EH (cell line): ENCODE results near the gene STK11.

Experiments
- DNase-seq: peaks from one replicate; pipeline ENCODE4 v3.0.0-alpha.2; 2015; ENCODE audit warnings: low read depth

STK11 gene

DNA sequence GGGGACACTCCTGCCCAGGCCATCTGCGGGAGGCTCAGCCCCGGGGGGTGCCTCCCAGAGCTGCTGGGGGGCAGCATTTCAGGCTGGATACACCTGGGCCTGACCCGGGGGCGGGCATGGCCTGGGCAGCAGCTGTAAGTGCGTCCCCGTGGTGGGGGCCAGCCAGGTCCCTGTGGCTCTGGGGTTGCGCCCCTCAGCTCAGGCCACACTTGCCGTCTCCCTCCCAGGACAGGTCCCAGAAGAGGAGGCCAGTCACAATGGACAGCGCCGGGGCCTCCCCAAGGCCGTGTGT, 20.6 kb downstream of the STK11 start:
- DNase-seq = no peak

DNA sequence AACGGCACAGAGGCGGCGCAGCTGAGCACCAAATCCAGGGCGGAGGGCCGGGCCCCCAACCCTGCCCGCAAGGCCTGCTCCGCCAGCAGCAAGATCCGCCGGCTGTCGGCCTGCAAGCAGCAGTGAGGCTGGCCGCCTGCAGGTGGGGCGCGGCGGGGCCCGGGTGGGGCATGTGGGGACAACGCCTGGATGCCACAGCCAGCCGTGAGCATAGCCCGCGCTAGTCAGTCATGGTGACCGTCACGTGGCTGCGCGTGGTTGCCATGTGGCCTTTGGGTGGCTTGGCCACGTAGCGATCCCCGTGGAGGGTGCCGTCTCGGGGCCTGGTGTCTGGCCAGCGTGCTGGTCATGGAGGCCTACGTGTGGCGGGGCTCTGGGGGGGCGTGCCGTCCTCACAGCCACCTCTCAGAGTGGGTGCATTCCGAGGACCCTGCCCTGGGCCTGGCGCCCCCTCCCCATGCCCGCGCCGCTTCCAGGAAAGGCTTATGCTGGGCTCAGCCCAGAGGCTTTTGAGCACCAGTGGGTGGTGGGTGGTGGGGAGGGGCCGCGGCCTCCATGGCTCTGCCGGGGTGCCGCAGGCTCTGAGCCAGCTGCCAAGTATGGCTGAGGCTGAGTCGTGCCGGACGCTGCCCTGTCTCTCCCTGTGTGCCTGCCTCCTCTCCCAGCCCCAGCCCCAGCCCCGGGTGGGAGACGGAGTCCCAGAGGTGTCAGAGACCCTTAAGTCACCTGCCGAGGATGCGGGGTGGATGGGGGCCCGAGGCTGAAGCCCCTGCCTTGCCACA, 21.1 kb downstream of the STK11 start:
- no peak for DNase-seq

DNA sequence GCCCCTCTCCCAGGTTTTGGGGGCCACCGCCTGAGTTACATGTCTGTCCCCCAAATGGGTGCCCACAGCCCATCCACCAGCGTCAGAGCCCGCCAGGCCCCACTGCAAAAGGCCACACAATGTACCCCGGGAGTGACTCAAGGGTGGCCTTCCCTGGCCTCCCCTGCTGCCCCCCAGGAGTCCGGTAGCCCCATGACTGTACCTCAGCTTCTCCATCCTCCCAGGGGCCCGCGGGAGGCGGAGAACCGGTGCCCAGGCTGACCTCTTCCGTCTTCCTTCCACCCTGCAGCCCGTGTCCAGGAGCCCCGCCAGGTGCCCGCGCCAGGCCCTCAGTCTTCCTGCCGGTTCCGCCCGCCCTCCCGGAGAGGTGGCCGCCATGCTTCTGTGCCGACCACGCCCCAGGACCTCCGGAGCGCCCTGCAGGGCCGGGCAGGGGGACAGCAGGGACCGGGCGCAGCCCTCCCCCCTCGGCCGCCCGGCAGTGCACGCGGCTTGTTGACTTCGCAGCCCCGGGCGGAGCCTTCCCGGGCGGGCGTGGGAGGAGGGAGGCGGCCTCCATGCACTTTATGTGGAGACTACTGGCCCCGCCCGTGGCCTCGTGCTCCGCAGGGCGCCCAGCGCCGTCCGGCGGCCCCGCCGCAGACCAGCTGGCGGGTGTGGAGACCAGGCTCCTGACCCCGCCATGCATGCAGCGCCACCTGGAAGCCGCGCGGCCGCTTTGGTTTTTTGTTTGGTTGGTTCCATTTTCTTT, 21.9 kb downstream of the STK11 start:
- no peak for DNase-seq

DNA sequence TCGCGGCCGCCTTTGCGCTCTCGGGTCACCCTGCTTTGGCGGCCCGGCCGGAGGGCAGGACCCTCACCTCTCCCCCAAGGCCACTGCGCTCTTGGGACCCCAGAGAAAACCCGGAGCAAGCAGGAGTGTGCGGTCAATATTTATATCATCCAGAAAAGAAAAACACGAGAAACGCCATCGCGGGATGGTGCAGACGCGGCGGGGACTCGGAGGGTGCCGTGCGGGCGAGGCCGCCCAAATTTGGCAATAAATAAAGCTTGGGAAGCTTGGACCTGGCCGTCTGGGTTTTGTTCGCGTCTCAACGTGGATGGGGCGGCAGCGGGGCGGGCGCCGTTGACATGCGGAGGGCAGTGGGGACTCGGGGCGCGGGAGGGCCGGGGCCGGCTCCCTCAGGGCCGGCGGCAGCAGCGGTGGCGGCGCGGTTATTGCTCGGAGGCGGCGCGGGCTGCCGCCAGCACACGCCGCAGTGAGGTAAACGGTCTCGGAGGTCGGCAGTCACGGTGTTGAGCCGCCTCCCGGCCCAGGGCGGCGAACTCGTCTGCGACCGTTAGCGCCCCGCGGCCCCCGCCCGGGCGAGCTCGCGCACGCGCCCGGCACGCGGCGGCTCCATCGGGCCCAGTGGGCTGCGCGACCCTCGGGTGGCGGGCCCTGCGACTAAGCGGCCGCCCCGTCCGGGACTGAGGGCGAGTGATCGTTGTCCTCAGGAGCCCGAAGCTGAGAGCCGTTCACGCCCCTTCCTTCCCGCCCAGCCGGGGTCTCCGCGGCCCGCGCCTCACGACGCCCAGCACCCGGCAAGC, 22.8 kb downstream of the STK11 start:
- DNase-seq = no peak

DNA sequence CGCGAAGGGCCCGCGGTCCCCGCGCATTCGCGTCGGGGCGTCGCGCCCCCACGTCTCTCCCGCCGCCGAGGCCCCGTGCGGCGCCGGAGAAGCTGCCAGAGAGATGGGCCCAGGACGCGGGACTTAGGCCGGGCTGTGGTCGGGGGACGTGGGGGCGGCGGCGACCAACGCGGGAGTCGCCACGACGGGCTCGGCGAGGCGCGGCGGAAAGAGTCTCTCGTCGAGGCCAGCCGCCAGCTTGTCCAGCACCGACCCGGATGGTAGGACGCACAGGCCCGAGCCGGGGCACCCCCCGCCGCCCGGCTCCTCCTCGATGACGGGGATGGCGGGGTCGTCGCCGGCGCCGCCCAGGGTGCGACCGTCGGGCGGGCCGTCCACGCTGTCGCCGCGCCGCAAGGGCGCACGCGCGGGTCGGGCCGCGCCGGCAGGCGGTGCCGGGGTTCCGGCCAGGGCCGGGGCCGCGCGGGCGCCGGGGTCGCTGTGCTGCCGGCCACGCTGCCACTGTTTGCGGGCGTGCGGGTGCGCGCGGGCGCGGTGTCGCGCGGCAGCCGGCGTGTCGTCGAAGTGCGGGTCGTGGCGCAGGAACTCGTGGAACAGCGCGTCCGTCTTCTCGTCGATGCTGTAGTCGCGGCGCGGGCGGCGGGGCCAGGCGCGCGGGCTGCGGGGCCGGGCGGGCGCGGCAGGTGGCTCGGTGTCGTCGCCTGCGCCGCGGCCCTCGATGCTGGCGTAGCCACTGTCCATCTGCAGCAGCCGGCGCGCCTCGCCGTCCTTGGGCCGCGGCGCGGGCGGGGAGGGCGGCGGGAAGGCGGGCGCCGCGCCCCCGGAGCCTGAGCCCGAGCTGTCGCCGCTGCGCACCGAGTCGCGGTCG, 23.7 kb downstream of the STK11 start:
- DNase-seq = no peak

DNA sequence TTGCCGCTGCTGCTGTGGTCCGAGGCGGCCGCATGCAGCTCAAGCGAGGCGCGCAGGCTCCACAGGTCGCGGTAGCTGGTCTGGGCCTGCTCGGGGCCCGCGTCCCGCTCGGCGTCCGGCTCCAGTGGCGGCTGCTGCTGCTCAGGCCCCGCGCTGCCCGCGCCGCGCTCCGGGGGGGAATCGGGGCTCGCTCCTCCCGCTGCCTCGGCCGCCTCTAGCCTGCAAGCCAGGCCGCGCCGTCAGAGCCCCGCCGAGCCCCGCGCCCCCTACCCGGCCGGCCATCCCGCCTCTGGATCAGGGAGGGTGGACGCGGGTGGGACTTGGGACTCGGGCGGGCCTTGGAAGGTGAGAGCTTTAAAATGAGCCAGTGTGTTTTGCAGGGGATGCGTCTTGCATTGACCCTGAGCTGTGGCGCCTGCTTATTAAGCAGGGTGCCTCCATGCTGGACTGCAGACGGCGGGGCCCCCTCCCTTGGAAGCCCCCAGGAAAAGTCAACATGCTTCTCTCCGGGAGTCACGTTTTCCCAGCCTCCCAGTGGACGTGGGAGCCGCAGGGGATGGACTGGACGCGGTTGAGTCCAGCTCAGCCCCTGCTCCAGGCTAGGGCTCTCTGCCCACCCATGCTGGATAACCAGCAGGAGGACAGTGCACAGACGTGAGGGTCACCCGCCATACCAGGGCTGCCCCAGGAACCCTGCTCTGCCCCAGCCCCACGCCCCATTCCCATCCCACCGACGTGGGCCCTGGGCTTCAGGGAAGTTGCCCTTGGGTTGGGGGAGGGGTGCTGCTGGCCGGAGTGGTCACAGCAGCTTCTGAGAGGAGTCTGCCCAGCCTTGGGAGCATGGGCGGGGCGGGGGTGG, 24.6 kb downstream of the STK11 start:
- no peak for DNase-seq

DNA sequence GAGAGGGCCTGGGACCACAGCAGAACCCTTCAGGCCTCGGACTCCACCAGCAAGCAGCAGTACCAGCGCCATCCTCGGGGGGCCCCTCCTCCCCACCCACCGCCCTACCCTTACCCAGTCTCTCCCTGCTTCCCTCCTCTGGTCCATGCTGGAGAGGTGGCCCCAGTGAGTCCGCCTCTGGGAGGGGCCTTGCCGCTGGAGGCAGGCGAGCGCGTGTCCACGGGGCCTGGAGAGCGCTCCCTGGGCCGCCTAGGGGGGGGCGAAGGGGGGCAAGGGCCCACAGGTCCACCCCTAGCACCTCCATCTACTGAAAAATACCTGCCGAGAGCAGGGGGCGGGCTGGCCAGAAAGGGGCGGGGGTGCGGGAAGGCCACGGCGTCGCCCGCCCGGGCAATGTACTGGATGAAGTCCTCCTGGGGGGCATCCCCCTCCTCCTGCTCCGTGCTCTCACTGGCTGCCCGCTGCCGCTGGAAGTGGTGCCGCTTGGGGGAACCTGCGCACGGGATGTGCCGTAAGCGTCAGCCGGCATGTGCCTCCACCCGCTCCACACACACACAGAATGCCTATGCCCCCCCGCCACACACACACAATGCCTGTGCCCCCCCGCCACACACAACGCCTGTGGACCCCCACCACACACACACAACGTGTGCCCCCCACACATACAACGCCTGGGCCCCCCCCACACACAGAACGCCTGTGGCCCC, 25.4 kb downstream of the STK11 start:
- DNase-seq = no peak

DNA sequence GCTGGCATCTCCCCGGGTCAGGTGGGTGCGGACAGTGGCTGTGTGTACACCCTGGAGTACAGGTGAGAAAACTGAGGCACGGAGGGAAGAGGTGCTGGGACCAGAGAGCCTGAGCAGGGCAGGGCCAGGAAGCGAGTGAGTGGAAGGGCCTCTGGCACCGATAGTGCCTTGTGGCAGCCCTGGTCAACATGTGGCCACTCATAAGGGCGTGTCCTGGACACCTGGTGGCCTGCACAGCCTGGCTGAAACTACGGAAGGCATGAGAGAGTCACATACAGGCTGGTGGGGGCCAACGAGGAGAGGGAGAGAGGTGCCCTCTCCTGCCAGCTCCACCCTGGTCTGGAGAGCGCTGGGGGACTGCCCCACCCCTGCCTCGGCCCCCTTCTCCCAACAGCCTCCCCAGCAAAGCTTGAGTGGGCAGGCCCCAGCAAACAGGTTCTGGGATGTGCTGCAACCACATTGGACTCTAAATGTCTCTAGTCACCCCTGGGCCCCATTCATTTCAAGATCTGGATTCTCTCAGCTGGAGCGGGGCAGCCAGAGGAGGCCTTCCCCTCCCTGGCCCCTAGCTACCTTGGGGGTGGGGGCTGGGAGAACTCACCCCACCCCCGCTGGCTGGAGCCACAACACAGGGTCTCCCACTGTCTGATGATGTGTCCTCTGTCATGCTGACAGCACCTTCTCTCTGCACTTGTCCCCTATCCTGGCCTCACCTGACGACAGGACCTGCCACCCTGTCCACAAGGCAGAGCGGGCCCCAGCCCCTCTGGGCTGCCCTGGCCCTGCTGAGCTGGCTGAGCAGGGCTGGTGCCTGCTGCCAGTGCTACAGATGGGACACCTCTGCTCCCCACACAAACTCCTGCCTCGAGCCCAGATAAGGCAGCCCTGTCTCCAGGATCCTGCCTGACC, 26.4 kb downstream of the STK11 start:
- no peak for DNase-seq

DNA sequence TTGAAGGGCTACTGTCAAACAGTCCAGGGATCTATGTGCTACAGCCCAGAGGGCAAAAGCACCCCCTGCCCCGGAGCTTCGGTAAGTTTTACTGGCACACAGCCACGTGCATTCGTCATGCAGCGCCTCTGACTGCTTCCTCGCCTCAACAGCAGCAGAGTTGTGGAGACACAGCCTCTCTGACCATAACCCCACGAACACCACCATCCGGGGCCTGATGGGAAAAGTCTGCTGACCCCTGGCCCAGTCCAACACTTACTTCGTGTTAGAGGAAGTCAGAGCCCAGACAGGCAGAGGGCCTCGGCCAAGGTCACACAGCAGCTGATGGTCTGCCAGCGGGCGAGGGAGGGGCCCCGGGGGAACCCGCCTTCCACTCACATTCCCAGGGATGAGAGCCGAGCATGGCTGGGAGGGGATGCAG, 27.1 kb downstream of the STK11 start:
- peak; percentile 31 for DNase-seq

DNA sequence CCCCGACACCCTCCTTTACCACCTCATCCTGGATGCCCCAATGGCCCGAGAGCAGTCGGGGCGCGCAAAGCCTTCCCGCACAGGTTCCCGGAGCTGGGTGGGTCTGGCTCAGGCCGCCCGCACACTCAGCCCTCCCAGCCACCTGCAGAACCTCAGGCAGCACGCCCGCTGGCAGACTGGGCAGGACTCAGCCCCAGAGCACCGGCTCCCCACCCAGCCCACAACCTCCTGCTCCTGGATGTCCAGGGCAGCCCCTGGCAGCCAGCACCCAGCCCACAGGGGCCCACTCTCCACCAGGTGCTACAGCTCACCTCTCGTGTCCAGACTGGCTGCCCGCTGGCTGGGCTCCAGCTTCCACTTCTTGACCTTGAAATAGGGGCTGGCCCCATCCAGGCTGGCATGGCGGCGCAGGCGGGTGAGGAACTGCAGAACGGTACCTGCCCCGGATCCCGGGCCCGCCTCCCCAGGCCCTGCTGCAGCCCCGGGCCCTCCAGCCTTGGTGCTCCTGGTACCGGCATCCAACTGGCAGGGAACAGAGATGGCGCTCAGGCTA, 27.6 kb downstream of the STK11 start:
- DNase-seq = no peak

DNA sequence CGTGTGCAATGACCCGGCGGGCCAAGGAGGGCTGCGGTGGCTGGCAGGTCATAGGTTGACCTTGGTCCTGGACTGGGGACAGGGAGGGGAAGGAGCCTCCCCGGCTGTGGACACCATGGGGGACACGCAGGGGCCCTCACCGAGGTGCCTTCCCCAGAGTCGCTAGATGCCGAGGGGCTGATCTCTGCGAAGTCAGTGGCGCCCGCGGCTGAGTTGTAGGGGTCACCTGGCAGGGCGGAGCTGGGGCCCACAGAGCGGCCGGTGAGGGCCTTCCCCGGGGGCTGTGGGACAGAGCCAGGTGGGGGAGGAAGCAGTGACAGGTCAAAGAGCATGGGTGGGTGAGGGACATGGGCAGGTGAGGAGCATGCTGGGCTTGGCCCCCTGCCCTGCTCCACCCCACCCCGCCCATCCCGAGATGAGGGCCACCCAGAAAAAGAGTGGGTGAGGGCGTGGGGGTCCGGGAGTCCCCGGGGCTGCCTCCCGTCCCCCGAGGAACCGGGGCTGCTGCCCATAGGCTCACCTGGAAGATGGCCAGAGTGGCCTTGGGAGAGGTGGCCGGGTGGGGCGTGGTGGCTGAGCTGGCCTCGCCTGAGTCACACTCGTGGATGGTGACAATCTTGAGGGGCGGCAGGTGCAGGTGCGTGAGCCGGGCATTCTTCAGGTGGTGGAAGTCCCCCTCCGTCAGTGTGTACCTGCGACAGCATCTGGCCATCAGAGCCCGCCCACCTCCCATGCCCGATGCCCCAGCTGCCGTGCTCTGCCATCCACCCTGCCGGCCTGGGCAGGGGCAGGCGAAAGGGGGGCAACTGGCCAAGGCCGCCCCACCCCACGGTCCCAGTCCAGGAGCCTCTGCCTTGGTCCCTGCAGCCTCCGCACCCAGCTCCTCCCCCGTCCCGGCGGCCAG, 28.7 kb downstream of the STK11 start:
- DNase-seq = no peak

DNA sequence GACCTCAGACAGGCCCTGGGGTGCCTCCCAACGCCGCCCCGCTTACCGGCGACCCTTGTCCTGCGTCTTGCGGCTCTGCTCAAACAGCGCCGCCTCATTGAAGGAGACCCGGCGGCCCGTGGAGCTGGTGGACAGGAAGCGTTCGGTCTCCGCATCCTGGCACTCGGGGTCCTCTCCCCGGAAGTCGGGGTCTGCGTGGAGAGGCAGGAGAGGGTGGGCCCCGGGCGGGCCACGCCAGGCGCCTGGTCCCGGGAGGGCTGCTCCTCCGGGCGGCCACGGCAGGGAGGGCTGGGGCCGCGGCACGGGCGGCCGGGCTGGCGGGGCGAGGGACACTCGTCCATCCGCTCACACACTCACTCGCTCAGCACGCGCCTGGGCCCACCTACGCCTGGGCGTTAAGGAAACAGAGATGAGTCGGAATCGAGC, 29.4 kb downstream of the STK11 start:
- DNase-seq = no peak

DNA sequence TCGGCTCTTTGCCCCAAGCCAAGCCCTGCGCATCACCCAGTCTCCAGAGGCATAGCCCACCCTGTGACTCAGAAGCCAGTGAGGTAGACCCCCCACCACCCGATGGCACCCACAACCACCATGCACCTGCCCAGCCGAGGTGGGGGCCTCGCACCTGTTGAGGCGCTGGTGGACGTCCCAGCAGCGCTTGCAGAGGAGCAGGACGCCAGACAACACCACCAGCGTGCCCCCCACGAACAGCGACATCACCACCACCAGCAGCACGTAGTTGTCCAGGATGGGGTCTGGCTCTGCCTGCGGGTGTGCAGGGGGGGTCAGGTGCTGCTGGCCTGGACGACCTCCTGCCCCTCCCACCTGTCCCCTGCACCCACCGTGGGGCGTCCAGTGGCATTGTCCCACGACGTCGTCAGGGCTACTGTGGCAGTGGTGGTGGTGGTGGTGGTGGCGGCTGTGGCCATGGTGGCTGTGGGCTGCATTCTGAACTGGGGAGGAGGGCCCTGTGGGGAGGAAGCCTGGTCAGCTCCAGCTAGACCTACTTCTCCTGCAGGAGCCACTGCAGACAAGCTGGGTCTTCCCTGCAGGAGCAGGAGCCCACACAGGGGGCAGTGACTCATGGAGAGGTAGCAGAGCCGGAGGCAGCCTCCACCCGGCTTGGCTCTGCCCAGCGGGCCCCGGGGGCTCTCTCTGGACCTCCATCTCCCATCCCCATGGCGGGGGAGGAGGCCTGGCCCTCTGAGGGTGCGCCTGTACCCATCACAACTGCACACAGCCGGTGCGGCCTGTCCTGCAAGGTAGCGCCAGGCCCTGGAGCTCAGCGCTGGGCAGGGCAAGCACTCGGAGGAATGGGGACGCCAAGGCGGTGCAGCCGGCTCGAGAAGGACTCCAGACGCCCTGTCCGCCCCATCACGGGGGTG, 30.3 kb downstream of the STK11 start:
- peak; percentile 65 for DNase-seq

DNA sequence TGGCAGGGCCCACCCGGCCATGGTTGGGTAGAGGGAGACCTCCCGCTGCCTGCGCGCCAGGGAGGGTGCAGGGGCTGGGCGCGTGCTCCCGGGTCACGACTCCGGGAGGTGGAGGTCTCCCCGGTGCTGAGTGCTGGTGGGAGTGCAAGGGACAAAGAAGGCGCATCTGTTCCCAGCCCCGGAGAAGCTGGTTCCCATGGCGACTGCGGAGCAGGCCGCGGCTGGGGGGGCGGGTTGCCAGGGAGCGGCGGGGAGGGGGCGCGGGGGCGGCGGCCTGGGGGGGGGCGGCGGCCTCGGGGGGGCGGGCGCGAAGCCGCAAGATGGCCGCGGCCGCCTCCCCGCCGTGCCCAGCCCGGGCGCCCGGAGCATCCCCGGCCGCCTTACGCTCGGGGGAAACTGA, 31.0 kb downstream of the STK11 start:
- no peak for DNase-seq

DNA sequence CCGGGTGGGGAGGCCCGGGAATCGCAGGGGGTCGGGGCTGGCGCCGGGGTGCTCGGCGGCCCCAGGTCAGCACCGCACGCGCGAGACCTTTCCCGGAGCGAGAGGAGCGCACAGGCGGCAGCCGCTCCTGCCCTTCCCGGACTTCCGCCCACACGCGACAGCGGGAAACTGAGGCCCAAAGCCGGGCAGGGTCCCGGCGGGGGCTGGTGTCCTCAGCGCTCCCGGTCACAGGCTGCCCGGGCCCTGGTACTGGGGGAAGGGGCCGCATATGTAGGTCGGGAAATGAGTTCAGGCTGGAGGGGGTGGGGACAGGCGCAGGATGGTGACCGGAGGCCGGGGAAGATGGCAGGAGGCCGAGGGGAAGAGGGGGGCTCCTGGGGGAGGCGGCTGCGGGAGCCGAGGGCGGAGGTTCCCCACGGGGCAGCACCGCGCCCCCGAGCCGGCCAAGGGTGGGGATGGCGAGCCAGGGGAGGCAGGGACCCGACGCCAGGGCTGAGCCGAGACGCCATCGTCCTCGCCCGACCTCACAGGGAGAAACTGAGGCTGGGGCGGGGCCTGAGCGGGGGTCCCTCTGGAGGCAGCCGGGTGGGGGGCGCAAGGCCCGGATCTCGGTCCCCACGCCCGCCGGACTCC, 31.6 kb downstream of the STK11 start:
- DNase-seq = peak; percentile 53

DNA sequence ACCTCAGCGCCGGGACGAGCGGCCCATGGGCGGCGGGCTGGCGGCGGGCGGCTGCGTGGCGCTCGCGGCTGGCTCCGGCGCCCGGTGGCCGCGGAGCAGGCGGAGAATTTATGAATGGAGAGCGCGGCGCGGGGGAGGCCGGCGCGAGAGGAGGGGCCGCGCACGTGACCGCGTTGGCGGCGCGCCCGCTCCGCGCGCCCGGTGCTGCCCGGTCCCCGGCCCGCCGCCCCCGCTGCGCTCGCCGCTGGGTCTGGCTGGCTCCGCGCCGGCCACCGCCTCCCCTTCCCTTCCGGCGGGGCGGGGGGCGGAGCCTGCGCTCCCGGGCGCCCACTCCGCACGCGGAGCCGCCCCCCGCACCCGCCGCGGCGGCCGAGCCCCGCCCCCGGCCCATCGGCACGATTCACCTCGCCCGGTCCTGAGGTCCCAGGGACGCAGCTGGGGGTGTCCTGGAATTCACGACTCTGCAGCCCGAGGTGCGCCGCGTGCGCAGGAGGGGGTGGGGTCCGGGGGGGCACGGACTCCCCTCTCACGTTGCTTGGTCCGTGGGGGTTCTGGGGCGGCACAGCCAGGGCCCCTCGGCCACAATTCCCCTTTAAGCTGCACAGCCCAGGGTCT, 32.3 kb downstream of the STK11 start, which contains the start of gene CBARP:
Gene CBARP, minus strand, starts transcription at position 252 of the 615 bp plus-strand sequence. CDS start 1,905 bp downstream, outside the sequence.
- DNase-seq = peak; percentile 51
